Spinal cord (tissue), 10 donors: ENCODE data around the gene CEP135. TPM values are rescaled to one million over a fixed set of nuclear protein-coding genes. Genes with fewer than 3 reads are reported as not detected.

Source experiments
- DNase-seq, 6 donors: peaks; one replicate each; pipeline versions ENCODE4 v3.0.0 to v3.0.0-alpha.2; 2013 to 2015; ENCODE audit warnings: low spot score in 6 of 6, low read depth in 4 of 6
- H3K27ac ChIP-seq: one replicate; pipeline ENCODE4 v1.5.1; 2013; ENCODE audit warnings: low read depth, low read length, control low read depth
- H3K27me3 ChIP-seq: one replicate; pipeline ENCODE4 v1.6.1; 2013; ENCODE audit warnings: low read length; ENCODE audit not compliant: control insufficient read depth, insufficient read depth
- H3K36me3 ChIP-seq: one replicate; pipeline ENCODE4 v1.6.1; 2013; ENCODE audit warnings: low read length; ENCODE audit not compliant: control insufficient read depth, insufficient read depth
- H3K4me1 ChIP-seq: one replicate; pipeline ENCODE4 v1.6.1; 2013; ENCODE audit warnings: low read length; ENCODE audit not compliant: control insufficient read depth, insufficient read depth
- H3K4me3 ChIP-seq: one replicate; pipeline ENCODE4 v1.5.1; 2013; ENCODE audit warnings: low read depth, low read length, control low read depth
- H3K9me3 ChIP-seq: one replicate; pipeline ENCODE4 v1.6.1; 2013; ENCODE audit warnings: low read length; ENCODE audit not compliant: control insufficient read depth, insufficient read depth
- WGBS: methylation state at CpG from one replicate; pipeline ENCODE4 v1.1.5; 2013; ENCODE audit warnings: missing lambda C conversion rate; ENCODE audit not compliant: insufficient coverage; 5-methylcytosine and 5-hydroxymethylcytosine counted together
- polyA plus RNA-seq, 2 donors: library from polyadenylated mRNA; unstranded; fragments of 120-200 nt; gene quantifications; one replicate each; pipeline ENCODE4 v1.2.1, GENCODE V29; 2013; ENCODE audit not compliant: insufficient read length in 2 of 2
- total RNA-seq, 2 donors: library from RNA; depleted of rRNA in 1 of 2; stranded (reverse); fragments of 120-200 nt in 1 of 2; fragments of >200 nt in 1 of 2; gene quantifications; one replicate each; pipeline versions ENCODE4 v1.2.3 to v1.2.4, GENCODE V29; 2013 to 2014
- donor health status: healthy.

CEP135 gene
- total and polyA plus RNA-seq, 4 donors = 9.9 to 15.3 (median 11.1) TPM

DNA sequence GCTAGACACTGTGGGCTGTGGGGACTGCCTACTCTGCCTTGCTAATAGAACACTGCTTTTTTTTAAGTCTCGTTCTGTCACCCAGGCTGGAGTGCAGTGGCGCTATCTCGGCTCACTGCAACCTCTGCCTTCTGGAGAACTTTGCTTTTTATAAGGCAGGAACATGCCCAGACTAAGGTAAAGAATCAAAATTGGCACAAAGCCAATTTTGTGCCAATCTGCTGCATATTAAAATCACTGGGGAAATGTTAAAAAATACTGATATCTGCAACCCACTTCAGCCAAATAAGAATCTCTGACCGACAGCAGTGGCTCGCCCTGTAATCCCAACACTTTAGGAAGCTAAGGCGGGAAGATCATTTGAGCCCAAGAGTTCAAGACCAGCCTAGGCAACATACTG is 36.5 kb upstream of the CEP135 start:
- H3K4me1 ChIP-seq = no peaks in the 10 kb centered on the region
- WGBS = 80% methylated on average over 6 of the region's 6 CpGs
- no peak overlapping the region for H3K4me3 ChIP-seq
- DNase-seq = no peak
- peaks cover 2% of the 10 kb centered on the region for H3K9me3 ChIP-seq
- H3K36me3 ChIP-seq = no peaks in the 10 kb centered on the region
- no peak overlapping the region for H3K27ac ChIP-seq
- H3K27me3 ChIP-seq = no peaks in the 10 kb centered on the region

DNA sequence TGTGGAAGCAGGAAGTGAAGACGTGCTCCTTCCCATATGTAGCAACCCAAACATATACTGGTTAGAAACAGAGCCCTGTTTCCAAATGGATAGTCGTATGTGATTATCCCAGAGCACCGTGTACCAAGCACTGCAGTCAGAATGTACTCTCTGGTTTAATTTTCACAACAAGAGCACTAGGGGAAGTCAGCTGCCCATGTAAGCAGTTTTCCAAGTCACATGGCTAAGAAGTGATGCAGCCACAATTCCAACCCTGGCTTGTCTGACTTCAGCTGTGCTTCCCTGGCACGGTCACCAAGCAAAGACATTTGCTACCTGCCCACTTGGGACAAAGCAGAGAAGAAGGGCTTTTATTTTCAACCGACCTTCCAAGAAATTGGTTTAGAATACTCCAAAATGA is 28.2 kb upstream of the CEP135 start:
- Histone ChIP-seq H3K27ac (no peak overlapping the region), H3K9me3 (no peaks in the 10 kb centered on the region), H3K36me3 (no peaks in the 10 kb centered on the region), H3K4me1 (no peaks in the 10 kb centered on the region), H3K4me3 (no peak overlapping the region), H3K27me3 (no peaks in the 10 kb centered on the region)
- WGBS = 80% methylated on average over 4 of the region's 5 CpGs
- DNase-seq = no peak

DNA sequence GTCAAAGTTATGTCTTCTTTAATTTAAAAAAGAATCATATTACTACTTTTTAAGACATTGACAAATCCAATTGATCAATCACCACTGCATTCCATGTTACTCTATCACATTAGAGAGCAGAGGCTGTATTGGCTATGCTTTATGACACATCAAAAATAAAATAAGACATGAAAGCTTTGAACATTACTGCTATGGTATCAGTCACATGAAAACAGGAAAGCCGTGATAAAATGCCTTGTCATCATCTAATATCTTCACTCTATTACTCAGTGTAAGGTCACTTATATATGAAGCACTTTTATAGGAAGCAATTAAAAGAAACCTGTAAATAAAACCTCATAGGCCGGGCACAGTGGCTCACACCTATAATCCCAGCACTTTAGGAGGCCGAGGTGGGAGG is 27.7 kb upstream of the CEP135 start:
- no peak for DNase-seq
- H3K4me1 ChIP-seq = no peaks in the 10 kb centered on the region
- H3K4me3 ChIP-seq = no peak overlapping the region
- H3K36me3 ChIP-seq = no peaks in the 10 kb centered on the region
- H3K27ac ChIP-seq = no peak overlapping the region
- H3K27me3 ChIP-seq = no peaks in the 10 kb centered on the region
- H3K9me3 ChIP-seq = no peaks in the 10 kb centered on the region
- WGBS = 100% methylated on average over 1 of the region's 3 CpGs

DNA sequence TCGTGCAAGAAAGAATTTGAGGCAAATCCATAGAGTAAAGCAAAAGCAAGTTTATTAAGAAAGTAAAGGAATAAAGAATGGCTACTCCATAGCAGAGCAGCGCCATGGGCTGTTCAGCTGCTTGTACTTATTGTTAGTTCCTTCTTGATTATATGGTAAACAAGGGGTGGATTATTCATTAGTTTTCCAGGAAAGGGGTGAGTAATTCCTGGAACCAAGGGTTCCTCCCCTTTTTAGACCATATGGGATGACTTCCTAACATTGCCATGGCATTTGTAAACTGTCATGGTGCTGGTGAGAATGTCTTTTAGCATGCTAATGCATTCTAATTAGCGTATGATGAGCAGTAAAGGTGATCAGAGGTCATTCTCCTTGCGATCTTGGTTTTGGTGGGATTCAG is 23.5 kb upstream of the CEP135 start:
- H3K4me3 ChIP-seq = no peak overlapping the region

DNA sequence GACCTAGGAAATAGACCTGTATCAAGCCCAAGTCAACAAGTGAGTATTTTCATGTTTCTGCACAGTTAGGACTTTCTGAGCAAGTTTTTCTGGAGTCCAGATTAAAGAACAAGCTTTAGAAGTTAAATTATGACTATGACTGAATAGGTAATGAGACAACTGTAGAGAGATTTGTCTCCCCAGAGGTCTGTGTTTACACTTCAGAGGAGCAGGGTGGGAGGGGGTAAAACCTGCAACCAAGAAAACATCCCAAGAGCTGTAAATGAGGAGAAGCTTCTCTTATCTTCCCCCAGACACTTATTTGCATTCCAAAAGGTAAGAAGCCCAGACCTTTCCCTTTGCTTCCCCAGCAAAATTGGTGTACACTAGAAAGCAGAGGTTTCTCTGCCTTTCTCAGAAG is 22.1 kb upstream of the CEP135 start:
- no peak for DNase-seq
- no peaks in the 10 kb centered on the region for H3K27me3 ChIP-seq
- H3K4me3 ChIP-seq = no peak overlapping the region
- no peaks in the 10 kb centered on the region for H3K9me3 ChIP-seq
- no peak overlapping the region for H3K27ac ChIP-seq
- no peaks in the 10 kb centered on the region for H3K36me3 ChIP-seq
- H3K4me1 ChIP-seq = peaks cover 4% of the 10 kb centered on the region

More for the DNA sequence above, 23.5 kb upstream of the CEP135 start:
- peaks cover 4% of the 10 kb centered on the region for H3K4me1 ChIP-seq
- WGBS = 87% methylated on average over 4 of the region's 4 CpGs
- H3K27me3 ChIP-seq = no peaks in the 10 kb centered on the region
- H3K9me3 ChIP-seq = no peaks in the 10 kb centered on the region
- no peak overlapping the region for H3K27ac ChIP-seq
- no peaks in the 10 kb centered on the region for H3K36me3 ChIP-seq
- DNase-seq = no peak

DNA sequence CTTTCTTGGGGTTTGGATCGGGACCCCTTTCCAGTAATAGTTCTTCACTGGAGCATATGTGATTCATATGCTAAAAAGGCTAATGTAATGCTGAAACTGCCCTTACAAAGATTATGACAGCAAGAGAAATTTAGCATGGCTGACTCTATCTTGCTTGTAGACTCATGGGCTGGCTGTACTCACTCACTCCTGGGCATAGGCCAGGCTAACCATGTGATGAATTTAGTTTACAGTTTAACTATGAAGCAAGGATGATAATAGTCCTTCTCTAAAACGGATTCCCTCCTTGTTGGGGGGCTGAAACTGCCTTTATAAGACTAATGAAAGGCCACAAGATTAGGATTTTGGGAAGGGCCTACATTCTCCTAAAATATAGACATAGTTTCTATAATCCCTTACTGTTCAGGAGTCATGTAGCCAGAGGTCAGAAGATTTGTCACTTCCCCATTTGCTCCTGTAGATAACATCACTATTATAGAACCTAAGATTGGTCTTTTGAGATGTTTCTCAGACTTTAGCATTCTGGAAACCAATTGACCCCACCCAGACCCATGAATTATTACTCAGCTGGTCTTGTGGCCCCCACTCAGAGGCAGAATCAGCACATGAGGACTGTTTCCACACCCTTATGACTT is 20.8 kb upstream of the CEP135 start:
- Histone ChIP-seq H3K4me3 (no peak overlapping the region), H3K4me1 (peaks cover 4% of the 10 kb centered on the region), H3K27ac (no peak overlapping the region), H3K36me3 (no peaks in the 10 kb centered on the region), H3K9me3 (no peaks in the 10 kb centered on the region), H3K27me3 (no peaks in the 10 kb centered on the region)
- 100% methylated on average over 1 of the region's 2 CpGs for WGBS
- no peak for DNase-seq

GRCh38 chr4:55928846-55929245 is 19.9 kb upstream of the CEP135 start:
- no peaks in the 10 kb centered on the region for H3K36me3 ChIP-seq
- H3K9me3 ChIP-seq = no peaks in the 10 kb centered on the region
- DNase-seq = peak in 1 of 6 donors; percentile 71
- H3K4me1 ChIP-seq = peaks cover 4% of the 10 kb centered on the region
- no CpG with 5 or more reads among the region's 1 CpG for WGBS
- H3K27ac ChIP-seq = no peak overlapping the region
- H3K4me3 ChIP-seq = no peak overlapping the region
- H3K27me3 ChIP-seq = no peaks in the 10 kb centered on the region

GRCh38 chr4:55931043-55931442 is 17.7 kb upstream of the CEP135 start:
- Histone ChIP-seq H3K4me1 (peaks cover 4% of the 10 kb centered on the region), H3K36me3 (no peaks in the 10 kb centered on the region), H3K27me3 (no peaks in the 10 kb centered on the region), H3K27ac (no peak overlapping the region), H3K9me3 (no peaks in the 10 kb centered on the region), H3K4me3 (no peak overlapping the region)
- no peak for DNase-seq
- WGBS = 19% methylated on average over 1 of the region's 2 CpGs

DNA sequence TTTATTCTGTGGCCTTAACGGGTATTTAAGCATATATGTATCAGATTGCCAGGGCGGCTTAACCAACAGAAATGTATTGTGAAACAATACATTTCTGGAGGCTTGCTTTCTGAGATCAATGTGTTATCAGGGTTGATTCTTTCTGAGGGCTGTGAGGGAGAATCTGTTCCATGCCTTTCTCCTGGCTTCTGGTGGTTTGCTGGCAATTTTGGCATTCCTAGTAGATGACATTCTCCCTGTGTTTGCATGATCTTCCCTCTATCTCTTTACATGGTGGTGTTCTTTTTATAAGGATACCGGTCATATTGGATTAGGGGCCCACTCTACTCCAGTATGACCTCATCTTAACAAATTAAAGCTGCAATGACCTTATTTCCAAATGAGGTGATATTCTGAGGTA is 16.9 kb upstream of the CEP135 start:
- H3K27ac ChIP-seq = no peak overlapping the region
- H3K27me3 ChIP-seq = no peaks in the 10 kb centered on the region
- no peaks in the 10 kb centered on the region for H3K36me3 ChIP-seq
- H3K9me3 ChIP-seq = no peaks in the 10 kb centered on the region
- H3K4me3 ChIP-seq = no peak overlapping the region
- 94% methylated on average over 2 of the region's 3 CpGs for WGBS
- DNase-seq = no peak
- peaks cover 4% of the 10 kb centered on the region for H3K4me1 ChIP-seq

DNA sequence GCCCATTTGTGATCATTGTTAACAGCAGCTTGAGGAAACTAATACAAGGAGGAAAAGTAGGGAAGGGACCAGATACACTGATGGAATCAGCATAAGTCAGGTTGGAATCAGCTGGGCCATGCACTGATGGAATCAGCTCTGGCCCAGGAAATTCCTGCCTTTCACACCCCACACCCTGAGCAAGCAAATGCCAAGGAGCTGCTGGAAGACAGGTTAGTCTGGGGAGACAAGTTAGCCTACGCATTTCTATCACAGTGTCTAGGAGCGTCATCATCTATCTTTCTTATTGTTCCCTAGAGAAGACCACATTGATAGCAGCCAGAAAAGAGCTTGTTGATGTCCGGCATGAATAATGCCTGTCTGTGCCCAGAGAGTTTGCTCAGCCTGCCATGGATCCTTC is 16.2 kb upstream of the CEP135 start:
- Histone ChIP-seq H3K4me3 (no peak overlapping the region), H3K9me3 (no peaks in the 10 kb centered on the region), H3K27me3 (no peaks in the 10 kb centered on the region), H3K36me3 (no peaks in the 10 kb centered on the region), H3K27ac (no peak overlapping the region), H3K4me1 (peaks cover 4% of the 10 kb centered on the region)
- 78% methylated on average over 3 of the region's 3 CpGs for WGBS
- peak in 1 of 6 donors; percentile 29 for DNase-seq
